OCI-LY1 (cell line): ENCODE results near the gene ARHGDIB.

Experiments used
- H2AFZ ChIP-seq: fragments of 200-600 bp; sonication (generic), shearing (Covaris generic); 2 replicates; pipeline ENCODE4 v1.6.0; 2014; ENCODE audit warnings: antibody characterized with exemption, mild to moderate bottlenecking, low read length
- H3F3A ChIP-seq: fragments of 200-600 bp; sonication (generic), shearing (Covaris generic); 2 replicates; pipeline ENCODE4 v1.6.0; 2014; ENCODE audit warnings: mild to moderate bottlenecking, antibody characterized with exemption, low read length, moderate library complexity; ENCODE audit not compliant: insufficient read depth
- H3K27ac ChIP-seq: fragments of 200-600 bp; sonication (generic); 2 replicates; pipeline ENCODE4 v1.5.1; 2014; ENCODE audit warnings: low read length, mixed run types, mild to moderate bottlenecking, low read depth; ENCODE audit not compliant: poor library complexity, severe bottlenecking
- H3K27me3 ChIP-seq: fragments of 200-600 bp; sonication (generic); 2 replicates; pipeline ENCODE4 v1.6.0; 2014; ENCODE audit warnings: antibody characterized with exemption, mild to moderate bottlenecking, low read length, moderate library complexity; ENCODE audit not compliant: insufficient read depth
- H3K36me3 ChIP-seq: fragments of 200-600 bp; sonication (generic); 2 replicates; pipeline ENCODE4 v1.6.1; 2014; ENCODE audit warnings: mild to moderate bottlenecking, antibody characterized with exemption, low read length, moderate library complexity, mixed read lengths; ENCODE audit not compliant: insufficient read depth
- H3K4me1 ChIP-seq: fragments of 200-600 bp; sonication (generic); 2 replicates; pipeline ENCODE4 v1.5.1; 2014; ENCODE audit warnings: mild to moderate bottlenecking, low read length, moderate library complexity; ENCODE audit not compliant: insufficient read depth, severe bottlenecking
- H3K4me2 ChIP-seq: fragments of 200-600 bp; sonication (generic), shearing (Covaris generic); 2 replicates; pipeline ENCODE4 v1.6.1; 2014; ENCODE audit warnings: low read length
- H3K4me3 ChIP-seq: fragments of 200-600 bp; sonication (generic); 2 replicates; pipeline ENCODE4 v1.5.1; 2014; ENCODE audit warnings: low read length, low read depth, mild to moderate bottlenecking, mixed read lengths; ENCODE audit not compliant: poor library complexity, severe bottlenecking
- H3K79me2 ChIP-seq: fragments of 200-600 bp; shearing (Covaris generic); 2 replicates; pipeline ENCODE4 v1.6.1; 2016; ENCODE audit warnings: mixed run types, low read length, mixed read lengths; ENCODE audit not compliant: insufficient read depth
- H3K9ac ChIP-seq: fragments of 200-600 bp; sonication (generic), shearing (Covaris generic); 2 replicates; pipeline ENCODE4 v1.6.1; 2014; ENCODE audit warnings: mild to moderate bottlenecking, low read length, mixed read lengths
- H3K9me2 ChIP-seq: fragments of 200-600 bp; sonication (generic), shearing (Covaris generic); 2 replicates; pipeline ENCODE4 v1.6.1; 2014; ENCODE audit warnings: low read depth, mild to moderate bottlenecking, low read length, mixed read lengths
- H3K9me3 ChIP-seq: fragments of 200-600 bp; shearing (Covaris generic); 2 replicates; pipeline ENCODE4 v1.6.1; 2014; ENCODE audit warnings: low read length, mixed read lengths
- H4K20me1 ChIP-seq: fragments of 200-600 bp; sonication (generic), shearing (Covaris generic); 2 replicates; pipeline ENCODE4 v1.6.0; 2016; ENCODE audit warnings: mild to moderate bottlenecking, low read length; ENCODE audit not compliant: insufficient read depth
- CTCF ChIP-seq: fragments of 200-600 bp; sonication (generic), shearing (Covaris generic); IDR thresholded peaks from 2 replicates; pipeline ENCODE4 v1.5.1; 2017; ENCODE audit warnings: mild to moderate bottlenecking, antibody characterized with exemption, low read length, moderate library complexity, mixed read lengths
- EZH2 ChIP-seq: fragments of 200-600 bp; sonication (generic), shearing (Covaris generic); IDR thresholded peaks from 2 replicates; pipeline ENCODE4 v1.8.0; 2017; ENCODE audit warnings: borderline replicate concordance, mixed run types, mild to moderate bottlenecking, antibody characterized with exemption, low read length, moderate library complexity, mixed read lengths

The ARHGDIB gene

GRCh38 chr12:14989790-14990189 lies 28.4 kb upstream of the ARHGDIB start:
- peaks cover 28% of the 10 kb centered on the region for H3K4me1 ChIP-seq
- H3K9ac ChIP-seq, result no peak overlapping the region
- no peak overlapping the region for H3K27ac ChIP-seq
- H3K4me2 ChIP-seq, result no peak overlapping the region
- H3K9me2 ChIP-seq, result no peaks in the 10 kb centered on the region
- H3K4me3 ChIP-seq, result no peak overlapping the region
- H3K27me3 ChIP-seq, result no peaks in the 10 kb centered on the region
- TF ChIP-seq CTCF (no peak), EZH2 (no peak)
- no peaks in the 10 kb centered on the region for H3K9me3 ChIP-seq
- no peaks in the 10 kb centered on the region for H3K36me3 ChIP-seq
- H2AFZ ChIP-seq, result no peak overlapping the region
- no peaks in the 10 kb centered on the region for H3F3A ChIP-seq
- no peaks in the 10 kb centered on the region for H4K20me1 ChIP-seq
- no peaks in the 10 kb centered on the region for H3K79me2 ChIP-seq

- H3K79me2 ChIP-seq, result no peaks in the 10 kb centered on the region
- H3K4me2 ChIP-seq, result no peak overlapping the region
- no peaks in the 10 kb centered on the region for H3K27me3 ChIP-seq
- H3K9me2 ChIP-seq, result no peaks in the 10 kb centered on the region
- H3K4me3 ChIP-seq, result no peak overlapping the region
- H3K9ac ChIP-seq, result no peak overlapping the region
- H3K4me1 ChIP-seq, result peaks cover 13% of the 10 kb centered on the region
- no peak overlapping the region for H3K27ac ChIP-seq
- no peaks in the 10 kb centered on the region for H3K36me3 ChIP-seq
- H4K20me1 ChIP-seq, result no peaks in the 10 kb centered on the region
- no peaks in the 10 kb centered on the region for H3K9me3 ChIP-seq
- no peaks in the 10 kb centered on the region for H3F3A ChIP-seq
- no peak overlapping the region for H2AFZ ChIP-seq
- TF ChIP-seq EZH2 (no peak), CTCF (no peak)
Observed at GRCh38 chr12:14988035-14988434, 26.6 kb upstream of the ARHGDIB start.

GRCh38 chr12:14986449-14986848 lies 25.0 kb upstream of the ARHGDIB start:
- TF ChIP-seq CTCF, result peak; percentile 47
- TF ChIP-seq EZH2, result no peak
- Histone ChIP-seq H3K9me2 (no peaks in the 10 kb centered on the region), H3K9ac (no peak overlapping the region)

More at GRCh38 chr12:14986449-14986848, 25.0 kb upstream of the ARHGDIB start:
- no peaks in the 10 kb centered on the region for H3K9me3 ChIP-seq
- no peaks in the 10 kb centered on the region for H3F3A ChIP-seq
- no peak overlapping the region for H2AFZ ChIP-seq
- no peak overlapping the region for H3K4me2 ChIP-seq
- H3K36me3 ChIP-seq, result no peaks in the 10 kb centered on the region
- H3K27me3 ChIP-seq, result no peaks in the 10 kb centered on the region
- no peak overlapping the region for H3K4me3 ChIP-seq
- no peak overlapping the region for H3K27ac ChIP-seq
- no peaks in the 10 kb centered on the region for H4K20me1 ChIP-seq
- no peaks in the 10 kb centered on the region for H3K79me2 ChIP-seq
- H3K4me1 ChIP-seq, result peaks cover 15% of the 10 kb centered on the region
